ENCODE results near the gene PDZD2.

GRCh38 chr5:32156635-32157034 is 517.7 kb downstream of the PDZD2 start:
- no peak for TF ChIP-seq CTCF (IDR thresholded peaks at IDR 0.05; ENCODE audit: poor library complexity, severe bottlenecking)
- TF ChIP-seq EP300 (conservative IDR thresholded peaks at IDR 0.05; ENCODE audit: poor library complexity, severe bottlenecking) = no peak
- no peak for TF ChIP-seq POLR2AphosphoS5 (IDR thresholded peaks at IDR 0.05)
